Coronary artery (tissue), 2 donors: ENCODE results near the gene MAGOHB.
"Not testable (repeated sequence)": the region's sequence is repeated elsewhere in the genome, so short reads cannot be mapped to it uniquely, and the experiment has no call there.

Source experiments
- DNase-seq: peaks from one replicate; pipeline ENCODE4 v3.0.0-alpha.2; 2017; ENCODE audit warnings: low spot score
- H3K27ac ChIP-seq, 2 donors: fragments of 200-600 bp; sonication (generic); one replicate each; pipeline ENCODE4 v1.5.1; 2016 to 2019
- H3K4me3 ChIP-seq: fragments of 200-600 bp; sonication (generic); 2 replicates; pipeline ENCODE4 v1.5.1; 2016; ENCODE audit warnings: mild to moderate bottlenecking, moderate library complexity
- CTCF ChIP-seq: fragments of 200-600 bp; sonication (generic); IDR thresholded peaks from one replicate; pipeline ENCODE4 v1.5.1; 2019; ENCODE audit warnings: antibody characterized with exemption

Gene MAGOHB

DNA sequence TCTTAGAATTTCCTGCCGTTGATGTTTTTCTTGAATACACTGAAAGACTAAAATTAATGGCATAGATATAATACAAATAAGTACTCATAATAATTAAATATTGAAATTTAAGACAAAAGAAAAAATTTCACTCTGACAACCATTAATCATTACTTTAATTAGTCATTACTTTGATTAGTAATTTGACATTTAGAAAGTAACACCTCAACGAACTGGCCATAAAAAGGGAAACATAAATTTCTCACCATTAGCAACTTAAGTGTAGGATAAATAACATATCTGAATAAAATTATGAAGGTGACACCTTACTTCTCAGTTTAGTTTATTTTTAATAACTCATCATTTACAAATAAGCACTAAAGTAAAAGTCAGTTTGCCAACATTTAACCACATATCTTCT lies 17.5 kb downstream of the MAGOHB start:
- Histone ChIP-seq H3K4me3 (no peak overlapping the region), H3K27ac (no peak overlapping the region)
- DNase-seq, result no peak
- TF ChIP-seq CTCF, result no peak

DNA sequence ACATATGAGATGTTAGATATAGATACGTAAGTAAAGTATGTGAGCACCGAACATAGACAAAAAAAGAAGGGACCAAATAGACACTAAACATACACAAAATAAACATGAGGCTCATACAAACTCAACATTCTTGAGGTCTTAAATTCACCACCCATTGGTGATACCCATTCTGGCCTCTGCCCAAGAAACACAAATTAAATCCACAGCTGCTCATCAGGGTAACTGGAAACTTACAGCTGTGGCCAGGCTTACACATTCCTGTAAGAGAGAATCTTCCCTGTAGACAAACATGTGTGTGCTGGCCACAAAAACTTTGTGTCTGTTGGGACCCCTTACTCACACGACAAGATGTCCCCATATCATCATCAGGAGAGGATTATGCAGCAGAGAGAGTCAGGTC lies 22.4 kb downstream of the MAGOHB start:
- TF ChIP-seq CTCF, result no peak
- H3K4me3 ChIP-seq, result no peak overlapping the region
- H3K27ac ChIP-seq, result no peak overlapping the region
- no peak for DNase-seq

GRCh38 chr12:10584415-10584814 lies 29.0 kb downstream of the MAGOHB start:
- no peak for DNase-seq
- TF ChIP-seq CTCF, result no peak
- no peak overlapping the region for H3K4me3 ChIP-seq
- no peak overlapping the region for H3K27ac ChIP-seq

DNA sequence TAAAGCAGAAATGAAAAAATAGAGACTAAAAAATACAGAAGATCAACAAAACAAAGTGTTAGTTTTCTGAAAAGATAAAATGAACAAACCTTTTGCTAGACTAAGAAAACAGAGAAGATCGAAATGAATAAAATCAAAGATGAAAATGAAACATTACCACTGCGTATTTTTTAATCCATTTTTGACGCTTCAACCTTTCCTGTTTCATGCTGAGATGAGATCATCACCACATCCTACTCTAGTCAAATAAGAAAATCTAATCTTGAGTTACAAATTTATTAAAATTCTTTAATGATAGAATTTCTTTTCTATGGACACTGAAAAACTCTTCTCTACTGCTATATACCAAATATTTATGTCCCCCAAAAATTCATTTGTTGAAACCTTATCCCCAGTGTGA lies 30.7 kb downstream of the MAGOHB start:
- DNase-seq, result no peak
- TF ChIP-seq CTCF, result no peak
- Histone ChIP-seq H3K27ac (no peak overlapping the region), H3K4me3 (no peak overlapping the region)

- not testable (repeated sequence) for DNase-seq, H3K27ac ChIP-seq, H3K4me3 ChIP-seq
These were observed 31.3 kb downstream of the MAGOHB start for GRCh38 chr12:10582133-10582532.

GRCh38 chr12:10574307-10574706 lies 39.1 kb downstream of the MAGOHB start:
- no peak for DNase-seq
- Histone ChIP-seq H3K4me3 (no peak overlapping the region), H3K27ac (no peak overlapping the region)
- no peak for TF ChIP-seq CTCF

DNA sequence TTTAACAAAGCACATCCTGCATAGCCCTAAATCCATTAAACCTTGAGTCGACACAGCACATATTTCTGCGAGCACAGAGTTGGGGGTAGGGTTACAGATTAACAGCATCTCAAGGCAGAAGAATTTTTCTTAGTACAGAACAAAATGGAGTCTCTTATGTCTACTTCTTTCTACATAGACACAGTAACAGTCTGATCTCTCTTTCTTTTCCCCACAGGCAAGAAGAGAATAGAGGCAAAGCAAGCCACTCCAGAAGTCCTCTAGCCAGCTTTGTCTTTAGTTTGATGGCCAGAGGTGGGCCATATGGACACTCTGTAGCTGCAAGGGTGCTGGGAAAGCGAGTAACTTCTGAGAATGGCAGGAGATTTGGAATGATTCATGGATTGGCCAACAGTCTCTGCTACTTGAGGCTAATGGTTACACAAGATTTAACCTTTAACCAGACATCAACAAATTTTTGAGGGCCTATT lies 41.4 kb downstream of the MAGOHB start:
- not testable (repeated sequence) for H3K27ac ChIP-seq, H3K4me3 ChIP-seq, DNase-seq

DNA sequence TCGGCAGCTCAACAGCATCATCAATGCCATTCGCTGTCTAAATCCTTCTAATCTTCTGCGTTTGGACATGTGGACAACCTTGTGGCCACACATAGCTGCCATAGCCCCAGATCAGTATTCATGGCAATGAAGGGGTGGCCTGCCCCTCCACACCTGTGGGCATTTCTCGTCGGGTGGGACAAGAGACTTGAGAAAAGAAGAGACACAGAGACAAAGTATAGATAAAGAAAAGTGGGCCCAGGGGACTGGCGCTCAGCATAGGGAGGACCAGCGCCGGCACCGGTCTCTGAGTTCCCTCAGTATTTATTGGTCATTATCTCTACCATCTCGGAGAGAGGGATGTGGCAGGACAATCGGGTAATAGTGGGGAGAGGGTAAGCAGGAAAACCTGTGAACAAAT lies 42.3 kb downstream of the MAGOHB start:
- Histone ChIP-seq H3K27ac (no peak overlapping the region), H3K4me3 (no peak overlapping the region)
- TF ChIP-seq CTCF, result no peak
- no peak for DNase-seq
